Measurements from ENCODE around the gene DNM1L.
A peak's percentile ranks its signal among the peaks of the same experiment; 100 is the strongest.
"Not testable (repeated sequence)": the region's sequence is repeated elsewhere in the genome, so short reads cannot be mapped to it uniquely, and the experiment has no call there.

Gene DNM1L

GRCh38 chr12:32680787-32681186 is 1.7 kb downstream of the DNM1L start:
- Mint-ChIP-seq H3K4me1 (ENCODE audit: low read depth) (peaks cover 33% of the 10 kb centered on the region), H3K36me3 (ENCODE audit: low read depth) (peaks cover 45% of the 10 kb centered on the region), H3K27me3 (no peaks in the 10 kb centered on the region), H3K4me3 (peak overlapping the region; percentile 89), H3K9me3 (no peaks in the 10 kb centered on the region), H3K27ac (no peak overlapping the region)
- no peak for DNase-seq

- Mint-ChIP-seq H3K4me3 (peak overlapping the region; percentile 89), H3K36me3 (ENCODE audit: low read depth) (peaks cover 49% of the 10 kb centered on the region), H3K4me1 (ENCODE audit: low read depth) (peaks cover 36% of the 10 kb centered on the region), H3K9me3 (no peaks in the 10 kb centered on the region), H3K27me3 (no peaks in the 10 kb centered on the region), H3K27ac (no peak overlapping the region)
- no peak for DNase-seq
Observed at GRCh38 chr12:32681272-32681671, 2.2 kb downstream of the DNM1L start.

- Mint-ChIP-seq H3K27me3 (no peaks in the 10 kb centered on the region), H3K27ac (peak overlapping the region; percentile 44), H3K4me1 (ENCODE audit: low read depth) (peaks cover 47% of the 10 kb centered on the region), H3K36me3 (ENCODE audit: low read depth) (peaks cover 70% of the 10 kb centered on the region), H3K9me3 (no peaks in the 10 kb centered on the region), H3K4me3 (no peak overlapping the region)
- DNase-seq, result no peak
Observed at GRCh38 chr12:32686340-32686739, 7.2 kb downstream of the DNM1L start.

- Mint-ChIP-seq H3K27ac (no peak overlapping the region), H3K4me3 (no peak overlapping the region), H3K4me1 (ENCODE audit: low read depth) (peaks cover 59% of the 10 kb centered on the region), H3K27me3 (no peaks in the 10 kb centered on the region), H3K36me3 (ENCODE audit: low read depth) (peaks cover 76% of the 10 kb centered on the region), H3K9me3 (no peaks in the 10 kb centered on the region)
- DNase-seq, result no peak
Observed at GRCh38 chr12:32688786-32689185, 9.7 kb downstream of the DNM1L start.

- H3K27me3 Mint-ChIP-seq, result no peaks in the 10 kb centered on the region
- DNase-seq, result no peak
- no peak overlapping the region for H3K4me3 Mint-ChIP-seq
- peaks cover 57% of the 10 kb centered on the region for H3K4me1 Mint-ChIP-seq (ENCODE audit: low read depth)
- H3K9me3 Mint-ChIP-seq, result no peaks in the 10 kb centered on the region
- no peak overlapping the region for H3K27ac Mint-ChIP-seq
- peaks cover 73% of the 10 kb centered on the region for H3K36me3 Mint-ChIP-seq (ENCODE audit: low read depth)
Observed at GRCh38 chr12:32690927-32691326, 11.8 kb downstream of the DNM1L start.

GRCh38 chr12:32692358-32692757 is 13.3 kb downstream of the DNM1L start:
- Mint-ChIP-seq H3K4me3 (no peak overlapping the region), H3K4me1 (ENCODE audit: low read depth) (peaks cover 51% of the 10 kb centered on the region), H3K36me3 (ENCODE audit: low read depth) (peaks cover 62% of the 10 kb centered on the region), H3K27me3 (no peaks in the 10 kb centered on the region), H3K27ac (peak overlapping the region; percentile 61), H3K9me3 (no peaks in the 10 kb centered on the region)
- DNase-seq, result no peak

GRCh38 chr12:32693036-32693435 is 13.9 kb downstream of the DNM1L start:
- no peak overlapping the region for H3K27ac Mint-ChIP-seq
- no peak for DNase-seq
- H3K4me1 Mint-ChIP-seq (ENCODE audit: low read depth), result peaks cover 51% of the 10 kb centered on the region
- no peaks in the 10 kb centered on the region for H3K9me3 Mint-ChIP-seq
- H3K27me3 Mint-ChIP-seq, result no peaks in the 10 kb centered on the region
- H3K36me3 Mint-ChIP-seq (ENCODE audit: low read depth), result peaks cover 62% of the 10 kb centered on the region
- no peak overlapping the region for H3K4me3 Mint-ChIP-seq

GRCh38 chr12:32695787-32696186 is 16.7 kb downstream of the DNM1L start:
- no peaks in the 10 kb centered on the region for H3K9me3 Mint-ChIP-seq
- no peak for DNase-seq
- peaks cover 46% of the 10 kb centered on the region for H3K36me3 Mint-ChIP-seq (ENCODE audit: low read depth)
- peaks cover 34% of the 10 kb centered on the region for H3K4me1 Mint-ChIP-seq (ENCODE audit: low read depth)
- no peak overlapping the region for H3K27ac Mint-ChIP-seq
- no peaks in the 10 kb centered on the region for H3K27me3 Mint-ChIP-seq
- no peak overlapping the region for H3K4me3 Mint-ChIP-seq

GRCh38 chr12:32697445-32697844 is 18.3 kb downstream of the DNM1L start:
- Mint-ChIP-seq H3K36me3 (ENCODE audit: low read depth) (peaks cover 43% of the 10 kb centered on the region), H3K9me3 (no peaks in the 10 kb centered on the region), H3K27me3 (no peaks in the 10 kb centered on the region), H3K27ac (peak overlapping the region; percentile 27), H3K4me1 (ENCODE audit: low read depth) (peaks cover 26% of the 10 kb centered on the region), H3K4me3 (no peak overlapping the region)
- no peak for DNase-seq

- H3K4me3 Mint-ChIP-seq, result no peak overlapping the region
- no peak overlapping the region for H3K27ac Mint-ChIP-seq
Observed at GRCh38 chr12:32698285-32698684, 19.2 kb downstream of the DNM1L start.

GRCh38 chr12:32699437-32699836 is 20.3 kb downstream of the DNM1L start:
- Mint-ChIP-seq H3K36me3 (ENCODE audit: low read depth) (peaks cover 42% of the 10 kb centered on the region), H3K4me1 (ENCODE audit: low read depth) (peaks cover 17% of the 10 kb centered on the region)
- not testable (repeated sequence) for H3K27ac Mint-ChIP-seq, H3K4me3 Mint-ChIP-seq, DNase-seq, H3K27me3 Mint-ChIP-seq, H3K9me3 Mint-ChIP-seq

More at GRCh38 chr12:32698285-32698684, 19.2 kb downstream of the DNM1L start:
- Mint-ChIP-seq H3K36me3 (ENCODE audit: low read depth) (peaks cover 48% of the 10 kb centered on the region), H3K9me3 (no peaks in the 10 kb centered on the region), H3K27me3 (no peaks in the 10 kb centered on the region), H3K4me1 (ENCODE audit: low read depth) (peaks cover 22% of the 10 kb centered on the region)
- DNase-seq, result no peak

GRCh38 chr12:32702473-32702872 is 23.4 kb downstream of the DNM1L start:
- no peak overlapping the region for H3K4me3 Mint-ChIP-seq
- H3K27ac Mint-ChIP-seq, result peak overlapping the region; percentile 34
- H3K27me3 Mint-ChIP-seq, result no peaks in the 10 kb centered on the region
- peaks cover 20% of the 10 kb centered on the region for H3K4me1 Mint-ChIP-seq (ENCODE audit: low read depth)
- peaks cover 46% of the 10 kb centered on the region for H3K36me3 Mint-ChIP-seq (ENCODE audit: low read depth)
- DNase-seq, result no peak
- H3K9me3 Mint-ChIP-seq, result no peaks in the 10 kb centered on the region

GRCh38 chr12:32702946-32703345 is 23.8 kb downstream of the DNM1L start:
- DNase-seq, result no peak
- peaks cover 19% of the 10 kb centered on the region for H3K4me1 Mint-ChIP-seq (ENCODE audit: low read depth)
- peak overlapping the region; percentile 34 for H3K27ac Mint-ChIP-seq

GRCh38 chr12:32705783-32706182 is 26.7 kb downstream of the DNM1L start:
- H3K36me3 Mint-ChIP-seq (ENCODE audit: low read depth), result peaks cover 68% of the 10 kb centered on the region
- no peak for DNase-seq
- no peaks in the 10 kb centered on the region for H3K27me3 Mint-ChIP-seq

More at GRCh38 chr12:32702946-32703345, 23.8 kb downstream of the DNM1L start:
- Mint-ChIP-seq H3K36me3 (ENCODE audit: low read depth) (peaks cover 49% of the 10 kb centered on the region), H3K27me3 (no peaks in the 10 kb centered on the region), H3K4me3 (no peak overlapping the region), H3K9me3 (no peaks in the 10 kb centered on the region)

GRCh38 chr12:32706335-32707024 is 27.4 kb downstream of the DNM1L start:
- Mint-ChIP-seq H3K36me3 (ENCODE audit: low read depth) (peaks cover 71% of the 10 kb centered on the region), H3K9me3 (no peaks in the 10 kb centered on the region), H3K4me3 (no peak overlapping the region), H3K4me1 (ENCODE audit: low read depth) (peaks cover 15% of the 10 kb centered on the region), H3K27me3 (no peaks in the 10 kb centered on the region), H3K27ac (peak overlapping the region; percentile 49)
- no peak for DNase-seq

More at GRCh38 chr12:32705783-32706182, 26.7 kb downstream of the DNM1L start:
- Mint-ChIP-seq H3K4me3 (no peak overlapping the region), H3K4me1 (ENCODE audit: low read depth) (peaks cover 16% of the 10 kb centered on the region), H3K27ac (no peak overlapping the region), H3K9me3 (no peaks in the 10 kb centered on the region)
